Measurements from ENCODE around the gene MUC5AC.
"Not testable (repeated sequence)": the region's sequence is repeated elsewhere in the genome, so short reads cannot be mapped to it uniquely, and the experiment has no call there.

MUC5AC gene

GRCh38 chr11:1171223-1171984 lies 13.7 kb downstream of the MUC5AC start:
- H3K27me3 Mint-ChIP-seq (ENCODE audit: low read depth): no peaks in the 10 kb centered on the region
- peaks cover 21% of the 10 kb centered on the region for H3K9me3 Mint-ChIP-seq

GRCh38 chr11:1171985-1172728 lies 14.4 kb downstream of the MUC5AC start:
- H3K27me3 Mint-ChIP-seq (ENCODE audit: low read depth): no peaks in the 10 kb centered on the region
- H3K4me3 Mint-ChIP-seq: no peak overlapping the region
- H3K9me3 Mint-ChIP-seq: peaks cover 21% of the 10 kb centered on the region
- no peaks in the 10 kb centered on the region for H3K4me1 Mint-ChIP-seq (ENCODE audit: low read depth)
- H3K27ac Mint-ChIP-seq: no peak overlapping the region
- peaks cover 2% of the 10 kb centered on the region for H3K36me3 Mint-ChIP-seq (ENCODE audit: low read depth)

More at GRCh38 chr11:1171223-1171984, 13.7 kb downstream of the MUC5AC start:
- no peaks in the 10 kb centered on the region for H3K4me1 Mint-ChIP-seq (ENCODE audit: low read depth)
- no peak overlapping the region for H3K27ac Mint-ChIP-seq
- H3K36me3 Mint-ChIP-seq (ENCODE audit: low read depth): peaks cover 2% of the 10 kb centered on the region
- no peak overlapping the region for H3K4me3 Mint-ChIP-seq

GRCh38 chr11:1172729-1173117 lies 15.0 kb downstream of the MUC5AC start:
- no peak overlapping the region for H3K4me3 Mint-ChIP-seq
- H3K4me1 Mint-ChIP-seq (ENCODE audit: low read depth): no peaks in the 10 kb centered on the region
- peaks cover 21% of the 10 kb centered on the region for H3K9me3 Mint-ChIP-seq
- no peaks in the 10 kb centered on the region for H3K27me3 Mint-ChIP-seq (ENCODE audit: low read depth)
- H3K36me3 Mint-ChIP-seq (ENCODE audit: low read depth): peaks cover 2% of the 10 kb centered on the region
- H3K27ac Mint-ChIP-seq: no peak overlapping the region

GRCh38 chr11:1173396-1173795 lies 15.6 kb downstream of the MUC5AC start:
- not testable (repeated sequence) for H3K27ac Mint-ChIP-seq; H3K36me3 Mint-ChIP-seq (ENCODE audit: low read depth); H3K4me1 Mint-ChIP-seq (ENCODE audit: low read depth); H3K27me3 Mint-ChIP-seq (ENCODE audit: low read depth); H3K4me3 Mint-ChIP-seq
- H3K9me3 Mint-ChIP-seq: peaks cover 21% of the 10 kb centered on the region

GRCh38 chr11:1174441-1175370 lies 17.0 kb downstream of the MUC5AC start:
- H3K4me3 Mint-ChIP-seq: no peak overlapping the region
- H3K27ac Mint-ChIP-seq: no peak overlapping the region
- peaks cover 2% of the 10 kb centered on the region for H3K36me3 Mint-ChIP-seq (ENCODE audit: low read depth)
- H3K27me3 Mint-ChIP-seq (ENCODE audit: low read depth): no peaks in the 10 kb centered on the region
- no peaks in the 10 kb centered on the region for H3K4me1 Mint-ChIP-seq (ENCODE audit: low read depth)
- H3K9me3 Mint-ChIP-seq: peaks cover 21% of the 10 kb centered on the region

GRCh38 chr11:1175461-1176223 lies 17.9 kb downstream of the MUC5AC start:
- H3K36me3 Mint-ChIP-seq (ENCODE audit: low read depth): peaks cover 2% of the 10 kb centered on the region
- H3K9me3 Mint-ChIP-seq: peaks cover 19% of the 10 kb centered on the region
- H3K4me3 Mint-ChIP-seq: no peak overlapping the region
- H3K27ac Mint-ChIP-seq: no peak overlapping the region
- H3K27me3 Mint-ChIP-seq (ENCODE audit: low read depth): no peaks in the 10 kb centered on the region
- no peaks in the 10 kb centered on the region for H3K4me1 Mint-ChIP-seq (ENCODE audit: low read depth)

GRCh38 chr11:1176224-1177019 lies 18.7 kb downstream of the MUC5AC start:
- no peaks in the 10 kb centered on the region for H3K36me3 Mint-ChIP-seq (ENCODE audit: low read depth)
- H3K4me1 Mint-ChIP-seq (ENCODE audit: low read depth): no peaks in the 10 kb centered on the region
- H3K27ac Mint-ChIP-seq: no peak overlapping the region
- H3K4me3 Mint-ChIP-seq: no peak overlapping the region
- H3K9me3 Mint-ChIP-seq: peaks cover 13% of the 10 kb centered on the region
- H3K27me3 Mint-ChIP-seq (ENCODE audit: low read depth): no peaks in the 10 kb centered on the region

- Mint-ChIP-seq H3K4me3 (no peak overlapping the region), H3K9me3 (peaks cover 9% of the 10 kb centered on the region), H3K27ac (no peak overlapping the region), H3K4me1 (ENCODE audit: low read depth) (no peaks in the 10 kb centered on the region), H3K36me3 (ENCODE audit: low read depth) (no peaks in the 10 kb centered on the region), H3K27me3 (ENCODE audit: low read depth) (no peaks in the 10 kb centered on the region)
Measured at GRCh38 chr11:1177020-1177770, 19.4 kb downstream of the MUC5AC start.

GRCh38 chr11:1177771-1178090 lies 20.0 kb downstream of the MUC5AC start:
- Mint-ChIP-seq H3K27me3 (ENCODE audit: low read depth) (no peaks in the 10 kb centered on the region), H3K4me1 (ENCODE audit: low read depth) (no peaks in the 10 kb centered on the region), H3K36me3 (ENCODE audit: low read depth) (no peaks in the 10 kb centered on the region), H3K9me3 (peaks cover 9% of the 10 kb centered on the region), H3K27ac (no peak overlapping the region), H3K4me3 (no peak overlapping the region)

GRCh38 chr11:1178201-1178885 lies 20.6 kb downstream of the MUC5AC start:
- no peaks in the 10 kb centered on the region for H3K27me3 Mint-ChIP-seq (ENCODE audit: low read depth)
- no peak overlapping the region for H3K27ac Mint-ChIP-seq
- H3K4me1 Mint-ChIP-seq (ENCODE audit: low read depth): no peaks in the 10 kb centered on the region
- H3K9me3 Mint-ChIP-seq: peaks cover 9% of the 10 kb centered on the region
- H3K36me3 Mint-ChIP-seq (ENCODE audit: low read depth): no peaks in the 10 kb centered on the region
- no peak overlapping the region for H3K4me3 Mint-ChIP-seq

- Mint-ChIP-seq H3K9me3 (peaks cover 9% of the 10 kb centered on the region), H3K27me3 (ENCODE audit: low read depth) (no peaks in the 10 kb centered on the region), H3K4me1 (ENCODE audit: low read depth) (no peaks in the 10 kb centered on the region), H3K4me3 (no peak overlapping the region), H3K36me3 (ENCODE audit: low read depth) (no peaks in the 10 kb centered on the region), H3K27ac (no peak overlapping the region)
Measured at GRCh38 chr11:1178906-1179305, 21.2 kb downstream of the MUC5AC start.

- no peaks in the 10 kb centered on the region for H3K36me3 Mint-ChIP-seq (ENCODE audit: low read depth)
- H3K9me3 Mint-ChIP-seq: peaks cover 9% of the 10 kb centered on the region
- H3K4me1 Mint-ChIP-seq (ENCODE audit: low read depth): no peaks in the 10 kb centered on the region
- no peaks in the 10 kb centered on the region for H3K27me3 Mint-ChIP-seq (ENCODE audit: low read depth)
- no peak overlapping the region for H3K4me3 Mint-ChIP-seq
- no peak overlapping the region for H3K27ac Mint-ChIP-seq
Measured at GRCh38 chr11:1179641-1180040, 21.9 kb downstream of the MUC5AC start.
